GM12892 (cell line): ENCODE data around the gene SCN7A.
"Not testable (repeated sequence)": the region's sequence is repeated elsewhere in the genome, so short reads cannot be mapped to it uniquely, and the experiment has no call there.

Experiments used
- DNase-seq: peaks from one replicate; pipeline ENCODE4 v3.0.0; 2011; ENCODE audit not compliant: insufficient read length
- FAIRE-seq: peaks from 2 replicates; lab custom pipeline; 2011; peaks lifted over from hg19 to GRCh38; lab: Jason Lieb, UNC
- POLR2A ChIP-seq: IDR thresholded peaks from 2 replicates; pipeline ENCODE4 v1.6.1; 2011; ENCODE audit warnings: low read depth, low read length, control low read depth
- POLR2AphosphoS5 ChIP-seq: IDR thresholded peaks from 2 replicates; pipeline ENCODE4 v1.6.1; 2011; ENCODE audit warnings: low read depth, low read length, control low read depth
- TAF1 ChIP-seq: IDR thresholded peaks from 2 replicates; pipeline ENCODE4 v1.6.1; 2011; ENCODE audit warnings: low read depth, mild to moderate bottlenecking, control low read depth, low read length, borderline replicate concordance

The SCN7A gene

DNA sequence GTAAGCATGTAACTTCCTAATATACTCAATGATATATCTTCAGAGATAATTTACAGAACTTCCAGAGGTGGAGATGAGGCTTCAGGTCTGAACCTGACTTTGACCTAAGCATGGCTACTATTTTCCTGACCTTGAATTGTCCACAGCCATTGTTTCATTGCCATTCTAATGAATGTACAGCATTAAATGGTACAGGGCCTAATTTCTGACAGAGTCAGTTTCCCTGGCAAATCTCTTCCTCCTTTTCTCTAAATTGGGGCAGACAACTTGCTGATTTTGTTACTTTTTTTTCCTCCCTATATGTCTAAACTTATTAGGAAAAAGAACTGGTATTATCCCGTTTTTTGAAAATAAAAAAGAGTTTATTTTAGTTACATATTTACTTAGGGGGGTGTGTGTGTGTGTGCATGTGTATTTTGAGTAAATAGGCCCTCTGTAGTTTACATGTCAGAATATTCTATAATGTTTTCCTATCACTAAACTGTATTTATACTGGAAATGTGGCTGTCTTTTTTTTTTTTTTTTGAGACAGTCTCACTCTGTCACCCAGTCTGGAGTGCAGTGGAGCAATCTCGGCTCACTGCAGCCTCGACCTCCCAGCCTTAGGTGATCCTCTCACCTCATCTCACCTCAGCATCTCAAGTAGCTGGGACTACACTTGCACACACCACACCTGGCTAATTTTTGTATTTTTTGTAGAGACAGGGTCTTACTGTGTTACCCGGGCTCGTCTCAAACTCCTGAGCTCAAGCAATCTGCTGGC is 75.0 kb downstream of the SCN7A start:
- TF ChIP-seq TAF1 (no peak), POLR2A (no peak), POLR2AphosphoS5 (no peak)
- FAIRE-seq: no peak
- DNase-seq: no peak

DNA sequence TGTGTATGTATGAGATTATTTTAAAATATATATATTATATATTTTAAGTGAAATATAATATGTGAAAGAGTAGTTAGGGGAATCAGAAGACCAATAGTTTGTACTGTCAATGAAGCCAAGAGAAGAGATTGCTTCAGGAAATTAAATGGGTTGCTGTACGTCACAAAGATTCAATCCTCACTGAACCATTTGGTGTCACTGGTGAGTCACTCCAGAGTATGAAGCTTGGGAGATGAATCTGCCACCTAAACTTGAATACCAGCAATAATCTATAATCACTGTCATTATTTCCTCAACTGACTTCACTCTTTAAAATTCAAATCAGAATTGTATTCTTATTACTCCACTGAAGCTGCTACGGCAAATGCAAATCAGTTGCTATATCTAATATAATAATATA is 76.4 kb downstream of the SCN7A start:
- TF ChIP-seq POLR2AphosphoS5 (no peak), TAF1 (no peak), POLR2A (no peak)
- FAIRE-seq (no peak), DNase-seq (no peak)

DNA sequence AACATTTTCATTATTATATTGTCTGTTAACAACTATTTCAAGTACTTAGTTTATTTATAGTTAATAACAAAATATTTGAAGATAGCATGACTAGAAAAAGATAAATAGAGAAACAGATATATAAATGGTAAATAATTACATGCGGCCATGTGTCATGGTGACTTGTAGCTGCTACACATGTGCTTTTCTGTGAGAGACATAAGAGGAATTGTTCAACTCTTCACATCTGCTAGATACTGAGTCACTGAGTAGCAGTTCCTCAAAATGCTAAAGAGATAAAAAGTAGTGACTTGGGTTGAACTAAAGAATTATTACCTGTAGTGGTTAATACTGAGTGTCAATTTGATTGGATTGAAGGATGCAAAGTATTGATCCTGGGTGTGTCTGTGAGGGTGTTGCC is 80.8 kb downstream of the SCN7A start:
- FAIRE-seq (no peak), DNase-seq (no peak)
- TF ChIP-seq TAF1: no peak
- no peak for TF ChIP-seq POLR2AphosphoS5

DNA sequence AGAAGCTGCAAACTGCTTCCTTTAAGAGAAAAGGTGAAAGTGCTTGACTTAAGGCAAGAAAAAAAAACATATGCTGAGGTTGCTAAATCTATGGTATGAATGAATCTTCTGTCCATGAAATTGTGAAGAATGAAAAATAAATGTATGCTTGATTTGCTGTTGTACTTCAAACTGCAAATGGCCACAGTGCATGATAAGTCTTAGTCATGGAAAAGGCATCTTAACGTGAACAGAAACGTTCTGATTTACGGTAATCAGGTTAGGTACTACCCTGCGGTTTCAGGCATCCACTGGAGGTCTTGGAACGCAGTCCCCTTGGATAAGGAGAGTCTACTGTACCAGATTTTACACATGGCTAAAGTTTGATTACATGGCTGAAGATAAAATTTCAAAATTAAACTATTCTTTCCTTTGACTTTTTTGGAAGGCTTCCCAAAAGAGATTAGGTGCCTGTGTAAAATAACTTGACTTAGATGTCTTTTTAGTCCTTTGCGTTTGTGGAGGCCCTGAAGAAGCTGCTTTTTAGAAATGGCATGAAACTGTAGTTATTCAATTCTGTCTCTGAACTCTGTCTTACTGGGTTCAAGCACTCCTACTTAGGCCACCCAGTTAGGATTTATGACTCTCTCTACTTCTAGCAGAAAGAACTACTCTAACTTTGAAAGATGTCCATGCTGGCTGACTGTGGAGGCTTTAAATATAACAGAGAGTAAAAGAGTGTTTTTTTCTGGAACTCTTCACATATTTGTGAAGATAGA is 82.4 kb downstream of the SCN7A start:
- TF ChIP-seq POLR2A: no peak
- TF ChIP-seq POLR2AphosphoS5: no peak
- no peak for TF ChIP-seq TAF1
- DNase-seq: no peak
- FAIRE-seq: no peak

DNA sequence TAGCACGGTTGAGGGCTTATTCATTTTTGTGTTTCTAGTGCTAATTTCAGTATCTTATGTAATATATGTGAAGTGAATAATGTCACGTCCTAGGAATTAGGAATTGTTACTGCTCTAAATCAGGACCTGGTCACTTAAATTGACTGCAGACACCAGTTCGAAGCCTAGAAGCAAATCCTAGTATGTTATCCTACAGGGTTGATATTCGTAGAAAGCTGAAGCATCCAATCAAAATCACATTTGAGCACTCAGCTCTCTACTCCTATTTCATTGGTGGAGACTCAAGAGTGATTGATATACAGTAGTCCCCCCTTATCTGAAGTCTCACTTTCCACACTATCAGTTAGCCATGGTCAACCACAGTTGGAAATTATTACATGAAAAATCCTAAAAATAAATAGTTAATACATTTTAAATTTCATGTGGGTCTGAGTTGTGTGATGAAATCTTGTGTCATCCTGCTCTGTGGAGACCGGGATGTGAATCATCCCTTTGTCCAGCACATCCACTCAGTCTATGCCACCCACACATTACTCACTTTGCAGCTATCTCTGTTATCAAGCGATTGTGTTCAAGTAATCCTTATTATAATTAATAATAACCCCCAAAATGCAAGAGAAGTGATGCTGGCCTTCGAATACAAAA is 83.1 kb downstream of the SCN7A start:
- no peak for TF ChIP-seq TAF1
- TF ChIP-seq POLR2A: no peak
- TF ChIP-seq POLR2AphosphoS5: no peak
- DNase-seq (no peak), FAIRE-seq (no peak)

DNA sequence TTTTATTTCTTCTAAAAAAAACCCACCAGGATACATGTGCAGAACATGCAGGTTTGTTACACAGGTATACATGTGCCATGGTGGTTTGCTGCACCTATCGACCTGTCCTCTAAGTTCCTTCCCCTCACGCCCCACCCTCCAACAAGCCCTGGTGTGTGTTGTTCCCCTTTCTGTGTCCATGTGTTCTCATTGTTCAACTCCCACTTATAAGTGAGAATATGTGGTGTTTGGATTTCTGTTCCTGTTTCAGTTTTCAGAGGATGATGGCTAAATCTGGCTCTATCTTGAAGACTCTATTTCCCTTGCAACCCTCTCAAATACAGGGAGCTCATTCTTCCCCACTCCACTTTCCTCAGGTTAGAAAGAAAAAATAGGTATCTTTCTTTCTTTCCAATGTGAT is 86.3 kb downstream of the SCN7A start:
- not testable (repeated sequence) for DNase-seq, FAIRE-seq

DNA sequence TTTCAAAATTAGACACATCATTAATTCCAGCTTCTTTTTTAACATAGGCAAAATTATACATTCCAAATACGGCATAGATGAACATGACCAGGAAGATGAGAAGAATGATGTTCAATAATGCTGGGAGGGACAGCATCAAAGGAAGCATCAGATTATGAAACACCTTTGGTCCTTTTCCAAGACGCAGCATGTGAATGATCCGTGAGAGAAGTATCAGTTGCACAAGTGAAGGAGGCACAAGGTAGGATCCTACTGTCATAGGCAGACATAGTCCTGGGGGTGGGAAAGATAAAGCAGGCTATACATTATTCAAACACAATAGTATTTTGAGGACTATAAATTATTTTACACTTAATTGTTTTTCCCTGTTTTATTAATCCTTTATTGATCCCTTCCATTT is 87.7 kb downstream of the SCN7A start:
- TF ChIP-seq TAF1 (no peak), POLR2A (no peak), POLR2AphosphoS5 (no peak)
- FAIRE-seq (no peak), DNase-seq (no peak)

DNA sequence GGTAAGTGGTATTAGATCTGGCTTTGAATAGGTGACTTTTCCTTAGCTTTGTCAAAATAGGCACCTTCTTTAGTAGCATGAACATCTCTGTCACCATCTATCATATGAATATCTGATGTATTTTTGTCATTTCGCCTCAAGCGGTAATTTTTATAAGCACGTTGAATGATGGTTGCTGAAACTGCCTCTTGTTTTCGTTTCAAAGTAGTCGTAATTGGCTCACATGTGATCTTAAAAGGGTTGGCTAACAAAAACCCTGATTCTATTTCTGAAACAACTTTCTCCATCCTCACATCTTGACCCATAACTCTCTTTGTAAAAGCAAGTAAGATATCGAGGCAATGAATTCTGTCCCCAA is 88.5 kb downstream of the SCN7A start:
- FAIRE-seq (no peak), DNase-seq (no peak)
- TF ChIP-seq TAF1 (no peak), POLR2AphosphoS5 (no peak), POLR2A (no peak)

DNA sequence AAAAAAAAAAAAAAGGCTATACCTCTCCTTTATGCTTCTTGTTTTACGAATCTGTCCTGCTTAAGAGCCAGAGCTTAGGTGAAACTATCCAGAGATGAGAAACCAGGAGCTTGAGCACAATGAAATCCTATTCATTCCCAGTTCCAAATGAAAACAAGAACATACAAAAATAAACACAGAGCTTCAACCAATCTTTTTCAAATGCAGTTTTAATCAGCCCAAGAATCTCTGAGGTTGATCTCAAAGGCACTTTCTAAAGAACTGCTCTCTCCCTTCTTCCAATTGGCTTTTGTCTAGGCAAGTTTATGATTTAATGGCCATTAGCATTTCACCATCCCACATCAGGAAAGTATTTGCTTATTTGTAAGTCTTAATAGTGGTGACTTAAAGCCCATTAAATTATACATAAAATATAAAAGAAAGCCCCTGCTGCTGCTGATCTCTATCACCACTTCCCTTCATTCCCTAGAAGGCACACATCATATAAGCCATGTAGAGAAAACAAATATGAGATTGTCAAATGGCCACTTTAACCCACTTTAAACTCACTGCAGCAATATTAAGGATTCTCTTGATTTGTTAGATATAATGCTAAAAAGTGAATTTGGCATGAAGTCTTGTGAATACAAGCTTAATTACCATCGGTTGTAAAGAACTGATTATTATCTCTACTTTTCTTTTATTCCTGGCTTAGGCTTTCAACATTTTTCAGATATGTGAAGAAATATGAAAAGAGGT is 89.0 kb downstream of the SCN7A start:
- FAIRE-seq (no peak), DNase-seq (no peak)
- TF ChIP-seq POLR2A (no peak), POLR2AphosphoS5 (no peak), TAF1 (no peak)

DNA sequence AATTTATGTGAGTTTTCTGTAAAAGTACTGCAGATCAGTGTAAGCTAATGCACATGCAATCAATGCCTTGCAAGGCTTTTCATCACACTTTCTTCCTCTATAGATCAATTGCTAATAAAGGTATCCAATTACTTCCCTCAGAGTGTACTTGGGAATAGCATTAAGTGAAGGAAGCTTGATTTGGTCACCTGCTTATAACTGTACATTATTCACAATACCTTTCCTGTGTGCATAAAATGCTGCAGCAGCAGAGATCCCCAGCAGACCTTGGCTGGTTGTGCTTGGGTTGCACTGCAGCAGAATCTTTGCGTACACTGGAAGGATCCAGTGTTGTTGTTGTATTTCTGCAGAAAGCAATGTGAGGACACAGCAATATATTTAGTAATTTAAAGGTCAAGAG is 99.8 kb downstream of the SCN7A start:
- DNase-seq: no peak
- no peak for FAIRE-seq
- TF ChIP-seq TAF1 (no peak), POLR2A (no peak), POLR2AphosphoS5 (no peak)

DNA sequence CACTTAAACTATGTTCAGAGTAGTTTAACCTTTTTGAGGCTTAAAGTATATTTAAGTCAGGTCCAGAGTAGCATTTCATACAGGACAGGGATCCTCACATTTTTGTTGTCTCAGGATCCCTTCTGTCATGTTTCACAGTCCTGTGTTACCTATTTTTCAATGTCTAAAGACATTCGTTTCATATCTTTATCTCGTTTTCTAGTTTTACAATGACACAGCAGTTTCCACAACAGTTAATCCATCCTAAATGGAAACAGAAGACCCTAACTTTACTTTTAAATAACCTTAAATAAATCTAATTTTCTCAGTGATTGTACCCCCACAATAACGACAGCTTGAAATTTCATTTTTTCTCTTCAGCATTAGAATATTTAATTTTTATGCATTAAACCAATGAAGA is 101.0 kb downstream of the SCN7A start:
- DNase-seq (no peak), FAIRE-seq (no peak)
- TF ChIP-seq POLR2A: no peak
- TF ChIP-seq TAF1: no peak
- TF ChIP-seq POLR2AphosphoS5: no peak

DNA sequence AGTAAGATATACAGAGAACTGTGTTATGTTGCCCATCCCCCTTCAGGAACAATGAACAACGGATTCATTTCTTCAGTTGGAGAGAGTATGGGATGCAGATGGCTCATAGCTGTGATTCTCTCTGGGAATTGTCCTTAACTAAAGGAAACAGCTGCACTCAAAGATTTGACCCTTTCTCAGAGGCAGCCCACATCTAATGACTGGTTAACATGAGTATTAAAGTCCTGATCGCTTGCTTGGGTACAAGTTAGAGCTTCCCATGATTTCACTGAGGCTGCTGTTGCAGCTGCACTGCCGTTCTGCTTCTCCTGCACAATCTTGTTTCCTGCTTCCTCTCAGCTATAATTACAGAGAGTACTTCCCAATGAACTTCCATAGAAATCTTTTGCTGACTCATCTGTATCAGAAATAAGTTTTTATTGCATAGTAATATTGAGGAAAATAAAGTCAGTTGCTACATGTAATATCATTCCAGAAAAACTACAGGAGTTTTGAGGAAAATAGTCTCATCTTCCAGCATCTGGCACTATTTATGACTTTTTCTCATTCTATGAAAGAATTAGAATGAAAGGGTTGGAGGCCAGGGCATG is 105.5 kb downstream of the SCN7A start:
- TF ChIP-seq POLR2AphosphoS5 (no peak), POLR2A (no peak), TAF1 (no peak)
- FAIRE-seq (no peak), DNase-seq (no peak)

DNA sequence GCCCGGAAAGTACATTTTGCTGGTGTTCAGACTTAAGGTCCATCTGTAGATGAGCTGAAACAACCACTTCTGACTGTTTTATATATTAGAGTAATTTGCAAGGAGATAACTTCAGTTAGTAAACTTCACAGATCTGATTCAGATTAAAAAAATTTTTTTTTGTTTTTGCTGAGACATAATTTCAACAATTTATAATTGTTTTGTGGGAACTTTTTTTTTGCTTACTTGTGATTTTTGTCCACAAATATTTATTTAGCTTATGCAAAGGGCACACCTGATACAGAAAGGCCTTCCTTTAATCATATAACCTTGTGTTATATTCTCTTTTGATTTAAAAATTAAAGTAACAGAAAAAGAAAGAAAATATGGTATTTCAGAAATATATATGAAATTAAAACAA is 108.7 kb downstream of the SCN7A start:
- DNase-seq (no peak), FAIRE-seq (no peak)
- no peak for TF ChIP-seq POLR2A
- TF ChIP-seq POLR2AphosphoS5: no peak
- no peak for TF ChIP-seq TAF1
